GM21381 (cell line): ENCODE measurements around the gene ZDHHC17.
A peak's percentile ranks its signal among the peaks of the same experiment; 100 is the strongest.
"Not testable (repeated sequence)": the region's sequence is repeated elsewhere in the genome, so short reads cannot be mapped to it uniquely, and the experiment has no call there.

Source experiments
- ATAC-seq: cut with Tn5 transposase; IDR thresholded peaks from one replicate; pipeline ENCODE4 v1.9.1; 2021; ENCODE audit warnings: mild to moderate bottlenecking, moderate library complexity; ENCODE audit not compliant: unreplicated experiment

The ZDHHC17 gene

GRCh38 chr12:76766161-76766560, 2.2 kb downstream of the ZDHHC17 start:
- ATAC-seq: no peak

GRCh38 chr12:76768576-76768975, 4.7 kb downstream of the ZDHHC17 start:
- ATAC-seq: no peak

GRCh38 chr12:76777765-76778216, 13.9 kb downstream of the ZDHHC17 start:
- ATAC-seq: peak; percentile 100

GRCh38 chr12:76778364-76778763, 14.4 kb downstream of the ZDHHC17 start:
- no peak for ATAC-seq

GRCh38 chr12:76779310-76779709, 15.4 kb downstream of the ZDHHC17 start:
- not testable (repeated sequence) for ATAC-seq

GRCh38 chr12:76781321-76781720, 17.4 kb downstream of the ZDHHC17 start:
- ATAC-seq: no peak

- ATAC-seq: no peak
Observed at GRCh38 chr12:76782526-76782925, 18.6 kb downstream of the ZDHHC17 start.

GRCh38 chr12:76784600-76785051, 20.7 kb downstream of the ZDHHC17 start:
- no peak for ATAC-seq

- ATAC-seq: no peak
Observed at GRCh38 chr12:76785407-76785806, 21.5 kb downstream of the ZDHHC17 start.

- no peak for ATAC-seq
Observed at GRCh38 chr12:76786986-76787385, 23.1 kb downstream of the ZDHHC17 start.

GRCh38 chr12:76787689-76788088, 23.8 kb downstream of the ZDHHC17 start:
- no peak for ATAC-seq

GRCh38 chr12:76789335-76790050, 25.6 kb downstream of the ZDHHC17 start:
- ATAC-seq: no peak

GRCh38 chr12:76790564-76791552, 26.9 kb downstream of the ZDHHC17 start:
- no peak for ATAC-seq

GRCh38 chr12:76792828-76793227, 28.9 kb downstream of the ZDHHC17 start:
- no peak for ATAC-seq

GRCh38 chr12:76798864-76799263, 34.9 kb downstream of the ZDHHC17 start:
- no peak for ATAC-seq

- ATAC-seq: no peak
Observed at GRCh38 chr12:76799362-76799761, 35.4 kb downstream of the ZDHHC17 start.

- no peak for ATAC-seq
Observed at GRCh38 chr12:76802060-76802459, 38.1 kb downstream of the ZDHHC17 start.

GRCh38 chr12:76804435-76804976, 40.6 kb downstream of the ZDHHC17 start:
- ATAC-seq: no peak

GRCh38 chr12:76810671-76811419, 46.9 kb downstream of the ZDHHC17 start:
- ATAC-seq: no peak

GRCh38 chr12:76811976-76812375, 48.1 kb downstream of the ZDHHC17 start:
- no peak for ATAC-seq

GRCh38 chr12:76813265-76813664, 49.4 kb downstream of the ZDHHC17 start:
- no peak for ATAC-seq
